H9 (cell line): ENCODE measurements around the gene APP. TPM values are rescaled to one million over a fixed set of nuclear protein-coding genes. Genes with fewer than 3 reads are reported as not detected.

Experiments used
- DNase-seq: peaks from one replicate; pipeline ENCODE4 v3.0.0-alpha.2; 2017
- H2AFZ ChIP-seq: one replicate; pipeline ENCODE4 v1.6.1; 2013; ENCODE audit warnings: mild to moderate bottlenecking, low read length, control low read depth, moderate library complexity
- H2AK5ac ChIP-seq: 2 replicates; pipeline ENCODE4 v1.6.1; 2013; ENCODE audit warnings: low read length, control low read depth, mixed read lengths; ENCODE audit not compliant: insufficient read length
- H2BK120ac ChIP-seq: one replicate; pipeline ENCODE4 v1.6.1; 2013; ENCODE audit warnings: low read depth, mild to moderate bottlenecking, low read length, control low read depth, inconsistent platforms; ENCODE audit not compliant: poor library complexity, severe bottlenecking
- H2BK12ac ChIP-seq: 2 replicates; pipeline ENCODE4 v1.6.1; 2013; ENCODE audit warnings: low read length, control low read depth, mixed read lengths, low read depth; ENCODE audit not compliant: insufficient read length
- H2BK15ac ChIP-seq: 2 replicates; pipeline ENCODE4 v1.6.1; 2013; ENCODE audit warnings: low read depth, low read length, control low read depth
- H2BK20ac ChIP-seq: one replicate; pipeline ENCODE4 v1.6.1; 2013; ENCODE audit warnings: low read depth, mild to moderate bottlenecking, low read length, control low read depth, inconsistent platforms; ENCODE audit not compliant: poor library complexity, severe bottlenecking
- H2BK5ac ChIP-seq: 2 replicates; pipeline ENCODE4 v1.6.1; 2013; ENCODE audit warnings: low read length, control low read depth, mixed read lengths; ENCODE audit not compliant: insufficient read length
- H3K14ac ChIP-seq: 2 replicates; pipeline ENCODE4 v1.6.1; 2013; ENCODE audit warnings: low read length, control low read depth; ENCODE audit not compliant: insufficient read depth
- H3K18ac ChIP-seq: 2 replicates; pipeline ENCODE4 v1.6.1; 2013; ENCODE audit warnings: low read depth, mild to moderate bottlenecking, mixed read lengths, low read length, control low read depth; ENCODE audit not compliant: insufficient read length
- H3K23ac ChIP-seq: 2 replicates; pipeline ENCODE4 v1.6.1; 2013; ENCODE audit warnings: low read length, control low read depth, mixed read lengths, low read depth; ENCODE audit not compliant: insufficient read length
- H3K23me2 ChIP-seq: 2 replicates; pipeline ENCODE4 v1.6.1; 2013; ENCODE audit warnings: low read depth, mild to moderate bottlenecking, mixed read lengths, low read length, control low read depth; ENCODE audit not compliant: insufficient read length, poor library complexity, severe bottlenecking
- H3K27ac ChIP-seq: 2 replicates; pipeline ENCODE4 v1.5.1; 2013; ENCODE audit warnings: low read length, control low read depth, mixed read lengths, low read depth; ENCODE audit not compliant: insufficient read length
- H3K27me3 ChIP-seq: 2 replicates; pipeline ENCODE4 v1.6.1; 2013; ENCODE audit warnings: low read length, control low read depth, inconsistent platforms; ENCODE audit not compliant: insufficient read depth
- H3K4ac ChIP-seq: 2 replicates; pipeline ENCODE4 v1.6.1; 2013; ENCODE audit warnings: low read depth, mild to moderate bottlenecking, control low read depth, inconsistent platforms, low read length, moderate library complexity
- H3K4me1 ChIP-seq: 2 replicates; pipeline ENCODE4 v1.6.1; 2013; ENCODE audit warnings: low read length, control low read depth, inconsistent platforms; ENCODE audit not compliant: insufficient read depth
- H3K4me2 ChIP-seq: 2 replicates; pipeline ENCODE4 v1.6.1; 2013; ENCODE audit warnings: low read length, control low read depth, mixed read lengths; ENCODE audit not compliant: insufficient read length, insufficient read depth
- H3K56ac ChIP-seq: 2 replicates; pipeline ENCODE4 v1.6.1; 2013; ENCODE audit warnings: low read depth, mild to moderate bottlenecking, mixed read lengths, low read length, control low read depth; ENCODE audit not compliant: insufficient read length
- H3K79me1 ChIP-seq: 2 replicates; pipeline ENCODE4 v1.6.1; 2013; ENCODE audit warnings: low read depth, mild to moderate bottlenecking, moderate library complexity, low read length, control low read depth, inconsistent platforms; ENCODE audit not compliant: insufficient read depth, poor library complexity, severe bottlenecking
- H3K79me2 ChIP-seq: 2 replicates; pipeline ENCODE4 v1.6.1; 2013; ENCODE audit warnings: low read length, control low read depth, inconsistent platforms; ENCODE audit not compliant: insufficient read depth
- H3K9ac ChIP-seq: 2 replicates; pipeline ENCODE4 v1.6.1; 2013; ENCODE audit warnings: low read length, control low read depth, mixed read lengths; ENCODE audit not compliant: insufficient read length; ENCODE audit errors: extremely low read depth
- H3K9me3 ChIP-seq: one replicate; pipeline ENCODE4 v1.6.1; 2013; ENCODE audit warnings: low read depth, low read length, inconsistent platforms; ENCODE audit not compliant: control insufficient read depth
- H3T11ph ChIP-seq: one replicate; pipeline ENCODE4 v1.6.1; 2013; ENCODE audit warnings: mild to moderate bottlenecking, low read length, control low read depth, inconsistent platforms
- H4K20me1 ChIP-seq: one replicate; pipeline ENCODE4 v1.6.1; 2013; ENCODE audit not compliant: control insufficient read depth, insufficient read length, insufficient read depth
- H4K5ac ChIP-seq: 2 replicates; pipeline ENCODE4 v1.6.1; 2013; ENCODE audit warnings: low read depth, mild to moderate bottlenecking, mixed read lengths, low read length, control low read depth; ENCODE audit not compliant: insufficient read length
- H4K8ac ChIP-seq: replicated peaks from 2 replicates; pipeline ENCODE4 v1.6.1; 2013; ENCODE audit warnings: low read length, control low read depth, mixed read lengths, low read depth; ENCODE audit not compliant: insufficient read length
- H4K91ac ChIP-seq: 2 replicates; pipeline ENCODE4 v1.6.1; 2013; ENCODE audit warnings: low read depth, mild to moderate bottlenecking, moderate library complexity, mixed read lengths, low read length, control low read depth; ENCODE audit not compliant: insufficient read length
- H3K27ac Mint-ChIP-seq, 3 experiments: 2 replicates in 2 of 3; 3 replicates in 1 of 3; pipeline ENCODE4 v1.8.0; 2020 to 2021; ENCODE audit warnings: mixed read lengths in 3 of 3, mild to moderate bottlenecking in 1 of 3, moderate library complexity in 1 of 3
- H3K27me3 Mint-ChIP-seq: 2 replicates; pipeline ENCODE4 v1.8.0; 2021; ENCODE audit warnings: low read depth, mild to moderate bottlenecking, moderate library complexity, mixed read lengths
- H3K36me3 Mint-ChIP-seq, 3 experiments: 2 replicates in 2 of 3; 3 replicates in 1 of 3; pipeline ENCODE4 v1.8.0; 2020 to 2021; ENCODE audit warnings: low read depth in 3 of 3, mixed read lengths in 3 of 3; ENCODE audit not compliant: insufficient read depth in 1 of 3
- H3K4me1 Mint-ChIP-seq, 2 experiments: 2 replicates each; pipeline ENCODE4 v1.8.0; 2020; ENCODE audit warnings: mixed read lengths in 2 of 2
- H3K4me3 Mint-ChIP-seq, 2 experiments: 2 replicates in 1 of 2; 3 replicates in 1 of 2; pipeline ENCODE4 v1.8.0; 2020 to 2021; ENCODE audit warnings: mild to moderate bottlenecking in 2 of 2, mixed read lengths in 2 of 2, moderate library complexity in 1 of 2
- H3K9me3 Mint-ChIP-seq, 2 experiments: 2 replicates in 1 of 2; 3 replicates in 1 of 2; pipeline ENCODE4 v1.8.0; 2020; ENCODE audit warnings: mild to moderate bottlenecking in 2 of 2, mixed read lengths in 2 of 2, moderate library complexity in 1 of 2
- CTCF ChIP-seq: fragments of 200-600 bp; sonication (generic); conservative IDR thresholded peaks from 3 replicates; pipeline ENCODE4 v1.8.0; 2021; ENCODE audit warnings: antibody characterized with exemption, mild to moderate bottlenecking
- WGBS: extraction: QIAGEN DNeasy Blood & Tissue Kit; methylation state at CpG from one replicate; pipeline ENCODE4 v1.1.7; 2013; ENCODE audit warnings: missing lambda C conversion rate, low lambda C conversion rate, mixed read lengths; ENCODE audit not compliant: insufficient read length; ENCODE audit errors: extremely low coverage; 5-methylcytosine and 5-hydroxymethylcytosine counted together
- total RNA-seq: library from RNA; stranded (reverse); gene quantifications from 2 replicates; pipeline ENCODE4 v1.2.1, GENCODE V29; 2021

The APP gene
- total RNA-seq, 1 experiment from 2014 or later: 380 TPM

- Histone ChIP-seq H2AFZ (no peak overlapping the region), H3K56ac (no peak overlapping the region), H2BK15ac (no peak overlapping the region), H3K14ac (no peak overlapping the region), H3K9ac (no peak overlapping the region), H4K8ac (no peak overlapping the region), H4K91ac (no peak overlapping the region), H3K27me3 (no peaks in the 10 kb centered on the region), H3K23ac (no peak overlapping the region), H3K27ac (no peak overlapping the region), H3T11ph (no peak overlapping the region), H2BK20ac (no peak overlapping the region), H2BK5ac (no peak overlapping the region), H4K5ac (no peak overlapping the region), H3K4me1 (peaks cover 4% of the 10 kb centered on the region; the same call in 1 of the 2 replicates), H3K23me2 (no peaks in the 10 kb centered on the region), H4K20me1 (no peaks in the 10 kb centered on the region), H2AK5ac (no peak overlapping the region), H3K9me3 (no peaks in the 10 kb centered on the region), H3K18ac (no peak overlapping the region), H3K79me1 (peaks cover 9% of the 10 kb centered on the region), H2BK12ac (no peak overlapping the region), H2BK120ac (no peak overlapping the region), H3K4ac (no peak overlapping the region), H3K4me2 (no peak overlapping the region), H3K79me2 (peaks cover 43% of the 10 kb centered on the region)
- Mint-ChIP-seq H3K36me3 (peaks cover 9 to 17% (median 16%) of the 10 kb centered on the region in 3 experiments), H3K27ac (no peak overlapping the region; a peak in 1 of 7 replicates), H3K4me3 (no peak overlapping the region), H3K27me3 (no peaks in the 10 kb centered on the region), H3K9me3 (no peaks in the 10 kb centered on the region; a peak in 1 of 5 replicates), H3K4me1 (peaks cover 48 to 51% of the 10 kb centered on the region in 2 experiments)
- WGBS: no CpG with 5 or more reads among the region's 1 CpG
- no peak for TF ChIP-seq CTCF
- no peak for DNase-seq
Measured at GRCh38 chr21:26146681-26147080, 23.9 kb downstream of the APP start.
